ENCODE measurements around the gene IL15RA.

DNA sequence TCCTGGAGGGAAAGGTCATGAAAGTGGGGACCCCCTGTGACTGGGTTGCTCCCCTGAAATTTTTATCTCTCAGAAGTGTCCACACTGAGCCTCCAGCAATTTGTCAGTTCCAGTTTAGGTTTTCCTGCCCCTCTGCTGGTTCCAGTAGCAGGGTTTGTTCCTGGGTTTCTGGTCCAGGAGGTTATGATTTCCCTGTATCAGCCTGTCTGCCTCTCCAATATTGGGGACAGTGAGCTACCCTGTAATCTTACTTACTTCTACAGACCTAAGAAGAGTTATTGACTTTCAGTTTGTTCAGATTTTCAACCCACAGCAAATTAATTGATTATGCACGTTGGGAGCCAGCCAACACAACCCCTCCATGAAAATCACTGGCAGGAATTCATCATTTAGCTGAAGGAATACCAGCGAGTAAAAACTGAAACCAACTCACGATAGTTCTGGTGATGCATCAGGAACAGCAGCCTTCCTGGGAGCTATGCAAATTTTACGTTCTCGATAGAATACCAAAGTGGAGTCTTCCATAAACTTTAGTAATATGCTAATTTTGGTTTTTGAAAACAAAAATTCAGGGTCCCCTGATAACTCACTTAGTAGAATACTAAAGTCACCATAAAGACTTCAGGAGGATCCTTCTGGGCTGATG, 31.3 kb upstream of the IL15RA start:
- TF ChIP-seq, protein P1, sequence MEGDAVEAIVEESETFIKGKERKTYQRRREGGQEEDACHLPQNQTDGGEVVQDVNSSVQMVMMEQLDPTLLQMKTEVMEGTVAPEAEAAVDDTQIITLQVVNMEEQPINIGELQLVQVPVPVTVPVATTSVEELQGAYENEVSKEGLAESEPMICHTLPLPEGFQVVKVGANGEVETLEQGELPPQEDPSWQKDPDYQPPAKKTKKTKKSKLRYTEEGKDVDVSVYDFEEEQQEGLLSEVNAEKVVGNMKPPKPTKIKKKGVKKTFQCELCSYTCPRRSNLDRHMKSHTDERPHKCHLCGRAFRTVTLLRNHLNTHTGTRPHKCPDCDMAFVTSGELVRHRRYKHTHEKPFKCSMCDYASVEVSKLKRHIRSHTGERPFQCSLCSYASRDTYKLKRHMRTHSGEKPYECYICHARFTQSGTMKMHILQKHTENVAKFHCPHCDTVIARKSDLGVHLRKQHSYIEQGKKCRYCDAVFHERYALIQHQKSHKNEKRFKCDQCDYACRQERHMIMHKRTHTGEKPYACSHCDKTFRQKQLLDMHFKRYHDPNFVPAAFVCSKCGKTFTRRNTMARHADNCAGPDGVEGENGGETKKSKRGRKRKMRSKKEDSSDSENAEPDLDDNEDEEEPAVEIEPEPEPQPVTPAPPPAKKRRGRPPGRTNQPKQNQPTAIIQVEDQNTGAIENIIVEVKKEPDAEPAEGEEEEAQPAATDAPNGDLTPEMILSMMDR (IDR thresholded peaks at IDR 0.05; ENCODE audit: extremely low read depth in 1 of 2, insufficient read depth in 1 of 2, low read depth in 1 of 2, low read length in 2 of 2), result no peak
- TF ChIP-seq POLR2A (IDR thresholded peaks at IDR 0.05; ENCODE audit: low read depth, low read length), result no peak
- TF ChIP-seq EZH2 (IDR thresholded peaks at IDR 0.05; ENCODE audit: borderline replicate concordance, low read depth, low read length, severe bottlenecking), result no peak
- TF ChIP-seq MYC (IDR thresholded peaks at IDR 0.05; ENCODE audit: low read depth, low read length), result no peak
- no peak for TF ChIP-seq POLR2AphosphoS5 (IDR thresholded peaks at IDR 0.05; ENCODE audit: insufficient read depth, low read depth, low read length)
- no peak for TF ChIP-seq GATA2 (IDR thresholded peaks at IDR 0.05; ENCODE audit: insufficient read depth, insufficient read length, low read depth, low read length)
- no peak for TF ChIP-seq FOS (IDR thresholded peaks at IDR 0.05; ENCODE audit: borderline replicate concordance, insufficient read depth, low read length)
- TF ChIP-seq, protein P2, sequence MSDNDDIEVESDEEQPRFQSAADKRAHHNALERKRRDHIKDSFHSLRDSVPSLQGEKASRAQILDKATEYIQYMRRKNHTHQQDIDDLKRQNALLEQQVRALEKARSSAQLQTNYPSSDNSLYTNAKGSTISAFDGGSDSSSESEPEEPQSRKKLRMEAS (IDR thresholded peaks at IDR 0.05; ENCODE audit: insufficient read depth, insufficient read length), result no peak

Data from endothelial cell of umbilical vein (primary cell).